Colon (tissue), 2 donors: Measurements from ENCODE around the gene CARF.
"Not testable (repeated sequence)": the region's sequence is repeated elsewhere in the genome, so short reads cannot be mapped to it uniquely, and the experiment has no call there.

Experiments used
- FAIRE-seq: peaks from 2 replicates; lab custom pipeline; 2012; peaks lifted over from hg19 to GRCh38; lab: Jason Lieb, UNC
- donor health status: control.
- donor health status: control.

CARF gene, protein sequence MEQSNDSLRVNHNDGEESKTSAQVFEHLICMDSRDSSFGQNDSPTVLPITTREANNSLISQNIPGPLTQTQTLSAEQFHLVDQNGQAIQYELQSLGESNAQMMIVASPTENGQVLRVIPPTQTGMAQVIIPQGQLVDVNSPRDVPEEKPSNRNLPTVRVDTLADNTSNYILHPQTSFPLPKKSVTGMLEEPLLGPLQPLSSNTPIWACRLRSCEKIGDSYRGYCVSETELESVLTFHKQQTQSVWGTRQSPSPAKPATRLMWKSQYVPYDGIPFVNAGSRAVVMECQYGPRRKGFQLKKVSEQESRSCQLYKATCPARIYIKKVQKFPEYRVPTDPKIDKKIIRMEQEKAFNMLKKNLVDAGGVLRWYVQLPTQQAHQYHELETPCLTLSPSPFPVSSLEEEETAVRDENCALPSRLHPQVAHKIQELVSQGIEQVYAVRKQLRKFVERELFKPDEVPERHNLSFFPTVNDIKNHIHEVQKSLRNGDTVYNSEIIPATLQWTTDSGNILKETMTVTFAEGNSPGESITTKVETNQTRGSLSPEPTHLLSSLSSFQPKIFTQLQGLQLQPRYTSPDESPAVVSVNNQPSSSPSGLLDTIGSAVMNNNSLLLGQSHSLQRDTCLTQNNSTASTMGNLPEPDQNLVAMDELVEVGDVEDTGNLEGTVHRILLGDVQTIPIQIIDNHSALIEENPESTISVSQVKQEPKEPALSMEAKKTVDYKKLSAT

GRCh38 chr2:202911512-202912341 lies at the start of gene CARF, which contains the start of gene WDR12:
Gene CARF (plus strand): TSS chr2:202912275. CDS start chr2:202941903, 29,628 bp downstream.
Gene WDR12 (minus strand): TSS chr2:202911673. CDS start chr2:202911476, 197 bp downstream.
- no peak for FAIRE-seq

- peak; percentile 14 for FAIRE-seq
Observed at GRCh38 chr2:202870431-202871299, 41.4 kb upstream of the CARF start.

- no peak for FAIRE-seq
Observed at GRCh38 chr2:202871300-202872141, 40.6 kb upstream of the CARF start, which contains the start of gene ICA1L. Gene ICA1L (minus strand): TSS chr2:202871766. CDS start chr2:202829009, 42,757 bp downstream.

DNA sequence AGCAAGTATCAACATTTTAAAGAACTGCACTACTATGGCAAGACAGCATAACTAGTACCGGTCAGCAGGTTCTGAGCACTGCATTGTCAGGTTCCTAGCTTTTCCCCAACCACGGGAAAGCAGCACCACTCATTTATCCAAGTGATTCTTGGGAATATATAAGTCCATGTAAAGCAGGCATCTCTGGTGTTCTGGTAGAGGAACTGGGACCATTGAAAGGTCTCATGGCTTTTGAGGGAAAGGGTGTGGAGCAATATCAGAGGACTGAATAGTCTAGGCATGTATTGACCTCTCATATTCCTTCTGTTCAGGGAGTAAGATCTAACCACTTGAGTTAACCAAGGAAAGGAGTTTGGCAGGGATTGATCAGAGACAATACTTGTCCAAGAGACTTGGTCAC lies 34.4 kb upstream of the CARF start:
- FAIRE-seq = no peak

DNA sequence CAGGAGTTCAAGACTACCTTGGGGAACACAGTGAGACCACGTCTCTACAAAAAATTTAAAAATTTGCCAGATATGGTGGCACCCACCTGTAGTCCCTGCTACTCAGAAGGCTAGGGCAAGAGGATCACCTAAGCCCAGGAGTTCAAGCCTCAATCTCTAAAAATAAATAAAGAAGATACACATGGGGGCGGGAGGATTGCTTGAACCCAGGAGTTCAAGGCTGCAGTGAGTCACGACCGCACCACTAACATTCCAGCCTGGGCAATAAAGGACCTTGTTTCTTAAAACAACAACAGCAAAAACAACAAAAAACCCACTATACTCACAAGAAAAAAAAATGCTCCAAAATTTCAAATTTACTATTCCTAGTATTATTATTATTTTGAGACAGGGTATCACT lies 30.5 kb upstream of the CARF start:
- no peak for FAIRE-seq

DNA sequence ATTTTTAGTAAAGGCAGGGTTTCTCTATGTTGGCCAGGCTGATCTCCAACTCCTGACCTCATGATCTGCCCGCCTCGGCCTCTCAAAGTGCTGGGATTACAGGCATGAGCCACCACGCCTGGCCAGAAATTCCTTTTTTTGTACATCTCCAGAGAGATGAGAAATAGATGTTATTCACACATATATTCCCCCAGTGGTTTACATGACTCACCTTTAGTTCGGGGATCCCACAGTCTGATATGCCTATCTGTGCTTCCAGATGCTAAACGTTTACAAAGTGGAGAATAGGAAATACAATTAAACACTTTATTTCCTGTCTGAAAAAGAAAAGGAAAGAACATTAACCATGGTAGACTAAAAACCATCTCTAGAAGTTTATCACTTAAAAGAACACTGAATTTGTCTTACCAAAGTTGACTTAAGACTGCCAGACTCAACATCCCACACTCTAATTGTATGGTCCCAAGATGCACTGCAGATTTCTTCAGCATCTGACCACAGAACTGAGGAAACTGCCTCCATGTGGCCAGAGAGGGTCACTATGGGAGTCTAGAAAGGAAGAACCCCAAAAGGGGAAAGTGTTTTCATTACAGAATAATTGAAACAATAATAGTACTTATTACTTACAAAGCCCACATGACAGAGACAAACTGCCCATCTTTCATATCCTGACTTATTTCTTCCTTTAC lies 27.9 kb upstream of the CARF start:
- FAIRE-seq = no peak

DNA sequence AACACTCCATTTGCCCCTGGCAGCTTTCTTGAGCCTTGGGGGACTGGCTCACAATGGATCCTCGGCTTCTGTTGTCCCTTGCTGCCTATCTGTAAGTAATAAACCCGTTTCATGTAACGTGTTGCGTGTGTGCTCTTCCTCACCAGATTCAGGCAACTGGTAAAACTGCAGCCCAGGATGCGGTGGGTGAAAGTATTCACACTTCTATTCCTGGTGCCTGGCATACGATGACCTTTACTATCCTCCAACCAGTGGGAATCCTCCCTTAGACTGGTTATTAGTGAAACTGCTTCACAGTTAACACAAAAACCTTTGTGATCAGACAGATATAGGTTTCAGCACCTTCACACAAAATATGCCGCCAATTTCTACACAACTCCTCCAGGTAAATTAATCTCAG lies 26.9 kb upstream of the CARF start:
- no peak for FAIRE-seq

DNA sequence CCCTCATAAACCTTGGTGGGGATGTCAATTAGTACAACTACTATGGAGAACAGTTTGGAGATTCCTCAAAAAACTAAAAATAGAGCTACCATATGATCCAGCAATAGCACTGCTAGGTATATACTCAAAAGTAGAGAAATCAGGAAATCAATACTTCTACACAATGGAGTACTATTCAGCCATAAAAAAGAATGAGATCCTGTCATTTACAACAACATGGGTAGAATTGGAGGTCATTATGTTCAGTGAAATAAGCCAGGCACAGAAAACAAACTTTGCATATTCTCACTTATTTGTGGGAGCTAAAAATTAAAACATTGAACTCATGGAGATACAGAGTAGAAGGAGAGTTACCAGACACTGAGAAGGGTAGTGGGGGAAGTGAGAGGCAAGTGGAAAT lies 6.6 kb upstream of the CARF start:
- not testable (repeated sequence) for FAIRE-seq

DNA sequence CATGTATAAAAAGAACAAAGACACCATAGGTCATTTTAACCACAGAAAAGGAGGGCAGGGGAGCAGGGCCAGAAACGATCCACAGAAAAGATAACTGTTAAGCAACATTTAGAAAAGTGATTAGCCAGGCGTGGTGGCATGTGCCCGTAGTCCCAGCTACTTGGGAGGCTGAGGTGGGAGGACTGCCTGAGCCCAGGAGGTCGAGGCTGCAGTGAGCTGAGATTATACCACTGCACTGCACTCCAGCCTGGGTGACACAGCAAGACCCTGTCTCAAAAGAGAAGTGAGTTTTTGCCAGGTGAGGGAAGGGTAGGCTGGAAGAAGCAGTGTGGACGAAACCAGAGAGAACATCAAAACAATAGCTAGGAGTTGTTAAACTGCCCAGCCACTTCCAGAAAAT lies 3.9 kb upstream of the CARF start:
- FAIRE-seq = no peak

DNA sequence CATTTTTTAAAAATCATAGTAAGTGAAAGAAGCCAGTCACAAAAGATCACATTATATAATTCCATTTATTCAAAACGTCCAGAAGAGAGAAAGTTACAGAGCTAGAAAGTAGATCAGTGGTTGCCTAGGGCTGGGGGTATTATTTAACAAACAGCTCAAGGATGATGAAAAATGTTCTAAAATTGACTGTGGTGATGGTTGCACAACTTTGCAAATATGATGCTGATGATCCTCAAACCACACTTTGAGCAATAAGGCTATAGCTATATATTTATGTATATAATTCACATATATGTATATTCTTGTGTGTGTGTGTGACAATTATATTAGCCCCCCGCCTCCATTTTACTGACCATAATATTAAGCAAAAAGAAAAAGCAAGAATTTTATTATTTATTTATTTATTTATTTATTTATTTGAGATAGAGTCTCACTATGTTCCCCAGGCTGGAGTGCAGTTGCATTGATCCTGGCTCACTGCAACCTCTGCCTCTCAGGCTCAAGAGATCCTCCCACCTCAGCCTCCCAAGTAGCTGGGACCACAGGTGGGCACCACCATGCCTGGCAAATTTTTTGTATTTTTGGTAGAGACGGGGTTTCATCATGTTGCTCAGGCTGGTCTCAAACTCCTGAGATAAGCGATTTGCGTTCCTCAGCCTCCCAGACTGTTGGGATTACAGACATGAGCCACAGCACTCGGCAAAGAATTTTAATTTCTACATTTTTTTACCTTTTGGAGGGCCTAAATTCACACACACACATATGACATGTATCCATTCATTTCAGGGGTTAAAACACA lies 2.5 kb upstream of the CARF start:
- no peak for FAIRE-seq

- not testable (repeated sequence) for FAIRE-seq
Observed at GRCh38 chr2:202910250-202910649, 1.8 kb upstream of the CARF start.

- FAIRE-seq = no peak
Observed at GRCh38 chr2:202910698-202911097, 1.4 kb upstream of the CARF start.

DNA sequence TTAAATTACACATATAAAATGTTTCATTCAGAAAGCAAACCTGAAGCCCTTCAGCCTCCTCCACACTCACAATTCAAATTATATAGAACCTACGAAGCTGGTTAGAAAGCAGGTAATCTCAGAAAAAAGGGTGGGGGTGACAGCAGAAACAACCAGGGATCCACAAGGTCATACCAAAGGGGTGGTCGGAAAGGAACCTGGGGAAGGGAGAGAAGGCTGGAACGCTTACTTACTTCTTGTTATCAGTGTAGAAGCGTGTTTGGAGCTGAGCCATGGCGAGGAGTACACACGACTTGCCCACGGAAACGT lies 918 bp upstream of the CARF start:
- no peak for FAIRE-seq

GRCh38 chr2:202912342-202913201 lies 497 bp downstream of the CARF start:
- peak; percentile 21 for FAIRE-seq

DNA sequence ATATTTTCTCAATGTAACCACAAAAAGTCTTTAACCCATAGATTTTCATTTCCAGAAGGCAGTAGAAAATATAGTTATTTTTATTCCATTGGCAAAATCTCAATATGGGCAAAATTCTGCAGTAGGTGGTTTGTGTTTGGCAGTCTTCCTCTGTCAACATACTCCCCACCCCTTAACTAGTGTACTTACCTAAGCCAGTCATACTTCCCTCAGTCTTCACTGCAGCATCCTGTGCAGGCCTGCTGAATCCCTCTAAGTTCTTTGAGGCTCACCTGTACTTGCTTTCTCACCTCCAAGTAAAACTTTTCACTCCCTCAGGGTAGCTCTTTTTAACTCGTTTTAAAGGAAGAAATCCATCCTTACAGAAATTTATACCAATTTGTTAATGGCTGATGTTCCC lies 6.8 kb downstream of the CARF start:
- FAIRE-seq = no peak

GRCh38 chr2:202932425-202933138 lies 20.5 kb downstream of the CARF start:
- no peak for FAIRE-seq

DNA sequence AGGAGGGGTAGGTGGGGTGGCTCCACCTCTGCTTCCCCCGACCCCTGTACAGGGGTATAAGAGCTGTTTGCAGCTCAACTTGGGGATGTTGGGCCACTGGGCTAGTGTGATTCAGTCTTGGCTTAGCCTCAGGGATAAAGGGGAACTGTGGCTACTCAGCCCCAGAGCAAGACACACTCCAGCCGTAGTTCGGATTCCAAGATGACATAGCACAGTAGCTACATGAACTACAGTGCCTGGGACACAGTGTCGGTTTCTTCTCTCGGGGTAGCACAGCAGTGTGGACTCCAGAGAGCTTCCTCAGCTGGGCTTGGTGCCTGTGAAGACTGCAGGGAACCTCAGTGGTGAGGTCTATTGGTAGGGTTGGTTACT lies 21.1 kb downstream of the CARF start:
- no peak for FAIRE-seq

GRCh38 chr2:202933958-202934357 lies 21.9 kb downstream of the CARF start:
- FAIRE-seq = no peak
